ENCODE results near the gene PPFIA3. TPM values are rescaled to one million over a fixed set of nuclear protein-coding genes. Genes with fewer than 3 reads are reported as not detected.
"Not testable (repeated sequence)": the region's sequence is repeated elsewhere in the genome, so short reads cannot be mapped to it uniquely, and the experiment has no call there.

The PPFIA3 gene
- total RNA-seq, 3 donors from 2014 or later, result 3.4 to 5.0 (median 4.0) TPM

DNA sequence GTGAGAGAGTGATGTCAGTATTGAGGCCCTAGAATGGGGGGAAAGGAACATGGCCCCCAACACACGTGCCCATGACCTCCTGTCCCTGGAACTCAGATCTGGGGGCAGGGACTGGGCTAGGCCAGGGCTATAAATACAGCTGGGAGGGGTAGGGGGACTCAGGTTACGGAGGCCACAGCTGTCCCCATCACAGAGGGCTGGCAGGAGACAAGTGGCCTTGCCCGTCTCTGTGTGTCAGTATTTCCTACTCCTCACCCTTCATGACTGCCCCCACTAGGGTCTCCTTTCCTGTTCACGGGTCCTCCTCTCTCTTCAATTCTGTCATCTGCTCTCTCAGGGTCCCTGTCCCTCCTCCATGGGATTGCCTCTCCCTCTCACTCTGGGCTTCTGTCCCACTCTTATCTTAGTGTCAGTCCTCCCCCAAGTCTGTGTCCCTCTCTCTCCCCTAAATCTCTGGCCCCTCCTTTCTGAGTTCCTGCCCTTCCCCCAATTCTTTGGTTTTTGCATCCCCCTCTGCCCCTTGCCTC is 36.5 kb downstream of the PPFIA3 start:
- Mint-ChIP-seq H3K27me3 (ENCODE audit: low read depth) (peaks cover 82% of the 10 kb centered on the region), H3K36me3 (ENCODE audit: insufficient read depth) (no peaks in the 10 kb centered on the region), H3K9me3 (peaks cover 5% of the 10 kb centered on the region), H3K4me1 (ENCODE audit: low read depth) (peaks cover 13% of the 10 kb centered on the region), H3K4me3 (no peak overlapping the region)
- DNase-seq (no peak), ATAC-seq (no peak)

DNA sequence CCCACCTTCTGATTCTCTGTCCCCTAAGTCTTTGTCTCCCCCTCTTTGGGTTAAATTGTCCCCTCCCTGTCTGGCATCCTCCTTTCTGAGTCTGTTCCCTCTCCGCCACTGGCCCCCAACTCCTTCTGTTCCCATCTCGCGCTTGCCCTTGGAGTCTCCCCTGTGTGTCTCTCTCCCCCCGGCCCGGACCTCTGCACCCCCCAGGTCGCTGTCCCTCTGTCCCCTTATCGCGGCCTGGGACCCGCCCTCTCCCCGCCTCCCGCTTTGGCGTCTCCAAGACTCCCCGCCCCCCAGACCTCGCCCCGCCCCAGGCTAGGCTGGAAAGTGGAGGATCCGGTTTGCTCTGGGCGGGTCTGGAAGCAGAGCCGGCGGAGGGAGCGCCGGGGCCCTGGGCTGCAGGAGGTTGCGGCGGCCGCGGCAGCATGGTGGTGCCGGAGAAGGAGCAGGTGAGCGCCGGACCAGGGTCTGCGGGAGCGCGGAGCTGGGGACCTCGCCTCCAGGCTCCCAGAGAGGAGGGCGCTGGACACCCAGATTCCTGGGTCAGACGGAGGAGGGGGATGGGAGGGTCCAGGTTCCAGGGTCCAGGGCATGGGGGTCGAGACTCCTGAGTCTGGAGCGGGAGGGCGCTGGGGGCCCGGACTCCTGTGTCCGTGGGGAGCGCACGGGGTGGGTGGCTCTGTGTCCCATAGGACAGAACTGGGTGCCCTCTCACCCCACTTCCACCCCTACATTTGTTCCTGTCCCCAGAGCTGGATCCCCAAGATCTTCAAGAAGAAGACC is 38.3 kb downstream of the PPFIA3 start, which contains the start of gene TRPM4:
Gene TRPM4, plus strand, starts transcription at position 348 of the 780 bp plus-strand sequence. Its CDS starts 75 bp downstream, at position 423.
- Mint-ChIP-seq H3K4me3 (peak within 1 kb of the TSS; percentile 10), H3K9me3 (peaks cover 5% of the 10 kb centered on the region), H3K27me3 (ENCODE audit: low read depth) (peaks cover 74% of the 10 kb centered on the region), H3K4me1 (ENCODE audit: low read depth) (peaks cover 6% of the 10 kb centered on the region), H3K36me3 (ENCODE audit: insufficient read depth) (no peaks in the 10 kb centered on the region)
- peak; percentile 82 to 85 for ATAC-seq
- DNase-seq, result peak; percentile 21

DNA sequence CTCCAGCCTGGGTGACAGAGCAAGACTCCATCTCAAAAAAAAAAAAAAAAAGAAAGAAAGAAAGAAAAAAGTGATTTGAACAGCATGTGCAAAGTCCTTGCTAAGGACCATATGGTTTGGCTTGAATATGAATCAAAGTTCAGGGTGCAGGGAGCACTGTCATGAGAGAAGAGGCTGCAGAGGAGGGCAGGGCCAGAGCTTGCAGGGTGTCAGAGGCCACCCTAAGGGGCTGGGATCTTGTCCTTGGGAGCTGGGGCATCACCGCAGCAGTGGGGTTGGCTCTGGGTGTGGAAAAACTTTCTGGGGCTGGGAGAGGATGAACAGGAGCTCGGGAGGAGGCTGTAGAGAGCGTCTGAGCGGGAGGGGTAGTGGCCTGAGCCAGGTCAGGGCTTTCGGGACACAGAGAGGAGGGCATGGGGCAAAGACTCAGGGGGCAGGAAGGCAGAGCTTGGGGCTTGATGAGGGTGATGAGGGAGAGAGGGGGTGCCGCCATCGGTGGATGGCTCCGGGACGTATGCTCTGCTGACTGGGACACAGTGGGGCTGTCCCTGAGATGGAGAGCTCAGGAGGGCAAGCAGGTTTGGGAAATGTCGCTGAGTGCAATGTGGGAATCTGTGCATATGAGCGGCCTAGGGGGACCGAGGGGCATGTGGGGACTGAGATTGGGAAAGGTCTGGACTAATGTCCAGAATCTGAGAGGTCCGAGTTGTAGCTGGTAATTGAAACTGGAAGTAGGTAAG is 41.3 kb downstream of the PPFIA3 start:
- H3K4me3 Mint-ChIP-seq, result no peak overlapping the region
- no peak for ATAC-seq
- H3K4me1 Mint-ChIP-seq (ENCODE audit: low read depth), result peaks cover 6% of the 10 kb centered on the region
- H3K36me3 Mint-ChIP-seq (ENCODE audit: insufficient read depth), result no peaks in the 10 kb centered on the region
- peaks cover 48% of the 10 kb centered on the region for H3K27me3 Mint-ChIP-seq (ENCODE audit: low read depth)
- no peaks in the 10 kb centered on the region for H3K9me3 Mint-ChIP-seq
- DNase-seq, result no peak

DNA sequence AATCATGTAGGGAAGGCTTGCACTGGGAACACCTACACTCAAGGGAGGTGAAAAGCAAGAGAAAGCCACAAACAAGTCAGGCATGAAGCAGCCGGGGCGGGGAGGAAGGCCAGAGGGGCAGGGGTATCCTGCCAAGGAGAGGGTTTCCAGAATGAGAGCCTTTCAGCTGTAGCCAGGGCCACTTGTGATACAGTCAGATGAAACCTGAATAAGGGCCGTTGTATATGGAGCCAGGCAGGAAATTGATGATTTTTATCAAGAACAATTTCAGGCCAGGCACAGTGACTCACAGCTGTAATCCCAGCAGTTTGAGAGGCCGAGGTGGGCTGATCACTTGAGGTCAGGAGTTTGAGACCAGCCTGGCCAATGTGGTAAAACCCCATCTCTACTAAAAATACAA is 42.6 kb downstream of the PPFIA3 start:
- H3K27me3 Mint-ChIP-seq (ENCODE audit: low read depth), result peaks cover 46% of the 10 kb centered on the region
- ATAC-seq (no peak), DNase-seq (no peak)
- no peaks in the 10 kb centered on the region for H3K9me3 Mint-ChIP-seq
- H3K4me3 Mint-ChIP-seq, result no peak overlapping the region
- no peaks in the 10 kb centered on the region for H3K36me3 Mint-ChIP-seq (ENCODE audit: insufficient read depth)
- peaks cover 6% of the 10 kb centered on the region for H3K4me1 Mint-ChIP-seq (ENCODE audit: low read depth)

DNA sequence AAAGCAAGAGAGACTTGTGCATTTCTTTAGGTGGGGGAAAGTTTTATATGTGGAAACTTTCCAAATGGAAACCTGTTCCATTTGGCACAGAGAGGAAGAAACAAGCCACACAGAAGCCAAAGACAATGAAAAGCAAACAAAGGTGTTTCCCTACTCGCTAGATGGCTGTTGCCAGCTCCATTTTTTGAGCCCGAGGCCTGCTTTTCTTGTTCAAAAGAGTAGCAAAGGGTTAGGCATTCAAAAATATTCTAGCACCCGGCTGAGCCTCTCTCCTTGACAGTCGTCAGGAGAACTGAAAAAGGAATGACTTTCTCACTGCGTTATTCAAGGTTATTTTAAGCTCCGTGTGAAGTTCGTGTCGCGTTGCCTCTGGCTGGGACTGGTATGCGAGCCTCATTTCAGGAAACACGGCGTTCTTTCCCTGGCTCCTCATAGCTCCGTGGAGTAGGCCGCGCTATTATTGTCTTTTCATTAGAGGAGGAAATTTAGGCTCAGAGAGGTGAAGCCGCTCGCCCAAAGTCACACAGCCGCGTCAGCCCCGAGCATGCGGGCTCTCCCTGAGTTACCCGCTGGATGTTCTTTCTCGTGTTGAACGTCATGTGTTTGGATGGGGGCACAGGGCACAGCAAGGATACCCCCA is 45.9 kb downstream of the PPFIA3 start:
- no peaks in the 10 kb centered on the region for H3K9me3 Mint-ChIP-seq
- H3K36me3 Mint-ChIP-seq (ENCODE audit: insufficient read depth), result no peaks in the 10 kb centered on the region
- no peaks in the 10 kb centered on the region for H3K4me1 Mint-ChIP-seq (ENCODE audit: low read depth)
- peaks cover 20% of the 10 kb centered on the region for H3K27me3 Mint-ChIP-seq (ENCODE audit: low read depth)
- ATAC-seq (no peak), DNase-seq (no peak)
- H3K4me3 Mint-ChIP-seq, result no peak overlapping the region

DNA sequence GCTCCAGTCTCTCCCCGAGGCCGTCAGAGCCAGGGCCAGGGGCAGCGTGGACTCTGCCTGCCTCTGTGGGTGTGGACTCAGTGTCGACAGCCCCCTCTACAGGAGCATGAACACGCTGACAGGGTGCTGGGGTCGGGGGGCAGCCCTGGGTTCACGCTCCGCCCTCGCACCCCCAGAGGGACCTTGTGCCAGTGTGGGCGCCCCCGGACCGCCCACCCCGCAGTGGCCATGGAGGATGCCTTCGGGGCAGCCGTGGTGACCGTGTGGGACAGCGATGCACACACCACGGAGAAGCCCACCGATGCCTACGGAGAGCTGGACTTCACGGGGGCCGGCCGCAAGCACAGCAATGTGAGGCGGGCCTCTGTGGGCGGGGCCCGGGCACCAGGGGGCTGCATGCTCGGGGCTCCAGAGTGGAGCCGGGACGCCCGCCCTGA is 46.5 kb downstream of the PPFIA3 start:
- Mint-ChIP-seq H3K36me3 (ENCODE audit: insufficient read depth) (no peaks in the 10 kb centered on the region), H3K9me3 (no peaks in the 10 kb centered on the region), H3K4me3 (no peak overlapping the region), H3K4me1 (ENCODE audit: low read depth) (no peaks in the 10 kb centered on the region), H3K27me3 (ENCODE audit: low read depth) (peaks cover 13% of the 10 kb centered on the region)
- DNase-seq, result no peak
- ATAC-seq, result no peak

DNA sequence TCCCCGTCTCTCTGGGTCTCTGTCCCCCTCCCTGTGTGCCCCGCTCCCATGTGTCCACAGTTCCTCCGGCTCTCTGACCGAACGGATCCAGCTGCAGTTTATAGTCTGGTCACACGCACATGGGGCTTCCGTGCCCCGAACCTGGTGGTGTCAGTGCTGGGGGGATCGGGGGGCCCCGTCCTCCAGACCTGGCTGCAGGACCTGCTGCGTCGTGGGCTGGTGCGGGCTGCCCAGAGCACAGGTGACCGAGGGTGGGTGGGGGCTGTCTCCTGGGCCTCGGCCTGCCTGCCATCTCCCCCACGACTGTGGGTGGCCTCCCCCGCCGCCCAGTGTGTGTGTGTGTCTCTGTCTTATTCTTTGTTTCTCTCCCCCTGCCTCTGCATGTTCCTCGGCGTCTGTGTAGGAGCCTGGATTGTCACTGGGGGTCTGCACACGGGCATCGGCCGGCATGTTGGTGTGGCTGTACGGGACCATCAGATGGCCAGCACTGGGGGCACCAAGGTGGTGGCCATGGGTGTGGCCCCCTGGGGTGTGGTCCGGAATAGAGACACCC is 48.6 kb downstream of the PPFIA3 start:
- no peak for DNase-seq
- Mint-ChIP-seq H3K36me3 (ENCODE audit: insufficient read depth) (no peaks in the 10 kb centered on the region), H3K27me3 (ENCODE audit: low read depth) (peaks cover 8% of the 10 kb centered on the region), H3K9me3 (no peaks in the 10 kb centered on the region), H3K4me3 (no peak overlapping the region), H3K4me1 (ENCODE audit: low read depth) (no peaks in the 10 kb centered on the region)
- ATAC-seq, result no peak

DNA sequence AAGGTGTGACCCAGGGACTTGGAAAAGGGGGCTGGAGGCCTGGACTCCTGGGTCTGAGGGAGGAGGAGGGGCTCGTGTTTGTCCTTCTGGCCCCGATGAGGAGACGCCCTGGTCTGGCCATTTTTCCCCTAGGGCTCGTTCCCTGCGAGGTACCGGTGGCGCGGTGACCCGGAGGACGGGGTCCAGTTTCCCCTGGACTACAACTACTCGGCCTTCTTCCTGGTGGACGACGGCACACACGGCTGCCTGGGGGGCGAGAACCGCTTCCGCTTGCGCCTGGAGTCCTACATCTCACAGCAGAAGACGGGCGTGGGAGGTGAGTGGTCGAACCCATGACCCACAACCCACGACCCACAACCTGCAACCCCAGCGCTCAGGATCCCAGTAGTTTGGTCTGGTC is 49.1 kb downstream of the PPFIA3 start:
- H3K36me3 Mint-ChIP-seq (ENCODE audit: insufficient read depth), result no peaks in the 10 kb centered on the region
- H3K27me3 Mint-ChIP-seq (ENCODE audit: low read depth), result peaks cover 8% of the 10 kb centered on the region
- no peak for DNase-seq
- no peaks in the 10 kb centered on the region for H3K4me1 Mint-ChIP-seq (ENCODE audit: low read depth)
- ATAC-seq, result no peak
- no peak overlapping the region for H3K4me3 Mint-ChIP-seq
- no peaks in the 10 kb centered on the region for H3K9me3 Mint-ChIP-seq

DNA sequence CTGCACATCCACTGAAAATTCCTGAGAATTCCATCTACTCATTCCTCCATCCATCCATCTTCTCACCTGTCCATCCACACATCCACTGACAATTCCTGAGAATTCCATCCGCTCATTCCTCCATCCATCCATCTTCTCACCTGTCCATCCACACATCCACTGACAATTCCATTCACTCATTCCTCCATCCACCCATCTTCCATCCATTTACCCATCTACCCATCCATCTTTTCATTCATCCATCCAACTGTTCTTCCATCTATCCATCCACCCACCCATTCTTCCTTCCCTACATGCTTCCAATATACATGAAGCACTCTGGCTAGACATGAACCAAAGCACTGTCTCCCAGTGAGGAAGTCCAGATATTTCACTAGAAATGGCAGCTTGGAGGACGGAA is 53.9 kb downstream of the PPFIA3 start:
- no peak overlapping the region for H3K4me3 Mint-ChIP-seq
- no peak for ATAC-seq
- H3K27me3 Mint-ChIP-seq (ENCODE audit: low read depth), result peaks cover 4% of the 10 kb centered on the region
- DNase-seq, result no peak
- no peaks in the 10 kb centered on the region for H3K9me3 Mint-ChIP-seq
- peaks cover 4% of the 10 kb centered on the region for H3K4me1 Mint-ChIP-seq (ENCODE audit: low read depth)
- H3K36me3 Mint-ChIP-seq (ENCODE audit: insufficient read depth), result no peaks in the 10 kb centered on the region

DNA sequence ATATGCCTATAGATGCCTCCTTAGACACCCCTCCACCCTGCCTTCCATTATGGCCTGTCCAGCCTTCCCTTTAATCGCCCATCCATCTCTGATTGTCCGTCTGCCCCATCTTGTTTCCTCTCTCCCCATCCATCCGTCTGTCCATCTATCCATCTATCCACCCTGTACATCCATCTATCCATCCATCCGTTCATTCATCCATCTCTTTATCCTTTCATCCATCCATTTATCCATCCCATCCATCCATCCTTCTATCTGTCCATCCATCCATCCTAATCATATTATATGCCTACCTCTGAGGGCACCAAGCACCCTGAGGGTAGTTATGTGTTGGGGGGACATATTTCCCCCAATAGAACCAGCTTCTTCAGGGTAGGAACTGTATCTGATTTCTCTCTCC is 61.3 kb downstream of the PPFIA3 start:
- no peak overlapping the region for H3K4me3 Mint-ChIP-seq
- ATAC-seq, result no peak
- no peak for DNase-seq
- H3K36me3 Mint-ChIP-seq (ENCODE audit: insufficient read depth), result no peaks in the 10 kb centered on the region
- peaks cover 4% of the 10 kb centered on the region for H3K4me1 Mint-ChIP-seq (ENCODE audit: low read depth)
- H3K9me3 Mint-ChIP-seq, result peaks cover 5% of the 10 kb centered on the region
- peaks cover 7% of the 10 kb centered on the region for H3K27me3 Mint-ChIP-seq (ENCODE audit: low read depth)

DNA sequence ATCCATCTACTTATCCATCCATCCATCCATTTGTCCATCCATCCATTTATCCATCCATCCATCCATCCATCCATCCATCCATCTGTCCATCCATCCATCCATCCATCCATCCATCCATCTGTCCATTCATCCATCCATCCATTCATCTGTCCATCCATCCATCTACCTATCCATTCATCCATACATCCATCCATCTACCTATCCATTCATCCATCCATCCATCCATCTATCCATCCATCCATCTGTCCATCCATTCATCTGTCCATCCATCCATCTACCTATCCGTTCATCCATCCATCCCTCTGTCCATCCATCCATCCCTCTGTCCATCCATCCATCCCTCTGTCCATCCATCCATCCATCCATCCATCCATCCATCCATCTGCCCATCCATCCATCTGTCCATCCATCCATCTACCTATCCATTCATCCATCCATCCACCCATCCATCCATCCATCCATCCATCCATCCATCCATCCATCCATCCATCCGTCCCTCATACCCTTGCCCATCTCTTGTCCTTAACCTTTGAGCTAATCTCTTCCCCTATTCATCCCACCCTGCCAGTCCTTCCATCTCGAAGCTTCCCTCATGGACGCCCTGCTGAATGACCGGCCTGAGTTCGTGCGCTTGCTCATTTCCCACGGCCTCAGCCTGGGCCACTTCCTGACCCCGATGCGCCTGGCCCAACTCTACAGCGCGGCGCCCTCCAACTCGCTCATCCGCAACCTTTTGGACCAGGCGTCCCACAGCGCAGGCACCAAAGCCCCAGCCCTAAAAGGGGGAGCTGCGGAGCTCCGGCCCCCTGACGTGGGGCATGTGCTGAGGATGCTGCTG is 62.9 kb downstream of the PPFIA3 start:
- H3K4me3 Mint-ChIP-seq; H3K36me3 Mint-ChIP-seq (ENCODE audit: insufficient read depth); H3K4me1 Mint-ChIP-seq (ENCODE audit: low read depth); DNase-seq; H3K27me3 Mint-ChIP-seq (ENCODE audit: low read depth); ATAC-seq; H3K9me3 Mint-ChIP-seq: not testable (repeated sequence)

DNA sequence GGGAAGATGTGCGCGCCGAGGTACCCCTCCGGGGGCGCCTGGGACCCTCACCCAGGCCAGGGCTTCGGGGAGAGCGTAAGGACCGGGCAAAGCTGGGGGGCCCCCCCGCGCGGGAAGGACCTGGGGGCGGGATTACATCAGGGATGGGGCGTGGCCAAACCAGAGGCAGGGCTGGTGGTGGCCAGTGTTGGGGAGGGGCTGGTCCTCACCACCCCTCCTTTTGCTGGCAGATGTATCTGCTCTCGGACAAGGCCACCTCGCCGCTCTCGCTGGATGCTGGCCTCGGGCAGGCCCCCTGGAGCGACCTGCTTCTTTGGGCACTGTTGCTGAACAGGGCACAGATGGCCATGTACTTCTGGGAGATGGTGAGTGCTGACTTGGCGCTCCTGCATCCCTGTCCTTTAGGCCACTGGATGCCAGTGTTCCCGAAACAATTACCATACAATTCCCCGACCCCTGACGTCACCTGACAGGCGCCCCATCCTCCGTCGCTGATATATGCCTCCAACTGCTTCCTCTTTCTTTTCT is 63.6 kb downstream of the PPFIA3 start:
- DNase-seq, result no peak
- H3K27me3 Mint-ChIP-seq (ENCODE audit: low read depth), result peaks cover 7% of the 10 kb centered on the region
- no peaks in the 10 kb centered on the region for H3K36me3 Mint-ChIP-seq (ENCODE audit: insufficient read depth)
- H3K9me3 Mint-ChIP-seq, result peaks cover 5% of the 10 kb centered on the region
- no peak for ATAC-seq
- no peaks in the 10 kb centered on the region for H3K4me1 Mint-ChIP-seq (ENCODE audit: low read depth)
- no peak overlapping the region for H3K4me3 Mint-ChIP-seq

DNA sequence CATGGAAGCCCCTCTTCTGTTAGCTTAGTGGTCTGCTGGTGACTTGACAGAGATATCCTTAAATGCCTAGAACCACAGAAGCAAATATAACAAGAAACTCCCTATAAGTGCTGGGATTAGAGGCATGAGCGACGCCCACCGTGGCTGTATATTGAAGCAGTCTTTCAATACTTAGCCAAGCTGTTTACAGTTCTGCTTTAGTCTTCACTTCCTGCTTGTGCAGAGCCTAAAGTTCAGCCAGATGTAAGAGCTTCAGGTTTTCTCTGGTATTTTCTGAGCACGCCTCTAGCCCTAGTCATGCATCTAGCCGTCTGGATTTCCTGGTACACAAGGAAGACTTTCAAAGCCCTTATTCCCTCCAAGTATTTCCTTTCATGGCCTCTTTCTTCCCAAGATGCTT is 66.8 kb downstream of the PPFIA3 start:
- no peak for ATAC-seq
- Mint-ChIP-seq H3K36me3 (ENCODE audit: insufficient read depth) (no peaks in the 10 kb centered on the region), H3K4me3 (no peak overlapping the region), H3K9me3 (peaks cover 5% of the 10 kb centered on the region), H3K27me3 (ENCODE audit: low read depth) (peaks cover 3% of the 10 kb centered on the region), H3K4me1 (ENCODE audit: low read depth) (peaks cover 8% of the 10 kb centered on the region)
- no peak for DNase-seq

All from activated T-cell treated with anti-CD3 and anti-CD28 coated beads, Interleukin-2, amount 50 U/mL, for 4 hours (primary cell).